Calu3 (cell line): Measurements from ENCODE around the gene MZB1. TPM values are rescaled to one million over a fixed set of nuclear protein-coding genes. Genes with fewer than 3 reads are reported as not detected.

Source experiments
- BruUV-seq: library from RNA; stranded (reverse); fragments of 400-500 nt; replicated peaks from 2 replicates; lab custom pipeline; 2021; lab: Mats Ljungman, UMichigan
- CTCF ChIA-PET: fragments of 300-600 bp; sonication (Branson Sonifier 250); formaldehyde crosslinking; loops from one replicate; lab custom pipeline; 2022; ENCODE audit warnings: antibody characterized with exemption; lab: Charles Lee
- DNase-seq: peaks from one replicate; pipeline ENCODE4 v3.0.0; 2022
- H3K27ac Mint-ChIP-seq: one replicate; pipeline ENCODE4 v1.8.0; 2022; ENCODE audit warnings: mixed read lengths; ENCODE audit not compliant: unreplicated experiment
- H3K27me3 Mint-ChIP-seq: one replicate; pipeline ENCODE4 v1.8.0; 2022; ENCODE audit warnings: mixed read lengths; ENCODE audit not compliant: unreplicated experiment
- H3K36me3 Mint-ChIP-seq: one replicate; pipeline ENCODE4 v1.8.0; 2022; ENCODE audit warnings: mild to moderate bottlenecking, moderate library complexity, mixed read lengths; ENCODE audit not compliant: insufficient read depth, unreplicated experiment
- H3K4me1 Mint-ChIP-seq: one replicate; pipeline ENCODE4 v1.8.0; 2022; ENCODE audit warnings: mild to moderate bottlenecking, low read depth, mixed read lengths; ENCODE audit not compliant: unreplicated experiment
- H3K4me3 Mint-ChIP-seq: one replicate; pipeline ENCODE4 v1.8.0; 2022; ENCODE audit warnings: mild to moderate bottlenecking, low read depth, moderate library complexity, mixed read lengths; ENCODE audit not compliant: unreplicated experiment
- H3K9me3 Mint-ChIP-seq: one replicate; pipeline ENCODE4 v1.8.0; 2022; ENCODE audit warnings: low read depth, mixed read lengths; ENCODE audit not compliant: unreplicated experiment
- CTCF ChIP-seq: fragments of 200-600 bp; IDR thresholded peaks from one replicate; pipeline ENCODE4 v1.8.0; 2022; ENCODE audit warnings: antibody characterized with exemption; ENCODE audit not compliant: unreplicated experiment
- intact Hi-C: fragments of 100-400 bp; cut with micrococcal nuclease; formaldehyde crosslinking; loops from one replicate; pipeline ENCODE4 v1.10.0; 2022; ENCODE audit not compliant: unreplicated experiment
- total RNA-seq: library from RNA; stranded (reverse); gene quantifications from 2 replicates; pipeline ENCODE4 v1.2.3, GENCODE V29; 2022

Gene MZB1
- total RNA-seq, 1 experiment from 2014 or later: not detected

DNA sequence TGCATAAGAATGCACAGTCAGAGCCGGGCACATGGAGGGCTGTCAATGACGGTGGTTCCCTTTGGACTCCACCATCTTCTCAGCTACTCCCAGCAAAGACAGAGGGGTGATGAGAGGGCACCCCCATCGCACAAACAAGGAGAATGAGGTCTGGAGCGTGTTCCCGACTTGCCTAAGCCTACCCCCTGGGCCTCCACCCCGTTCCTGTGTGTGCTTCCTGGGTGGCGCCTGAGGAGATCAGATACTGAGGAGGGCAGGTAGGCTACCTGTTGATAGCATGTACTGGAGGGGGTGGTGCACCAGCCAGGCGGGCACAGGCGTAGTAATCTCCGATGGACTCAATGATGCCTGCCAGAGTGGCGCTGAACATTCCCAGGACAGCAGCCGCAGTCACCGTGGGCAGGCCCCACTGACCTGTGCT lies 10.8 kb downstream of the MZB1 start:
- no peaks in the 10 kb centered on the region for H3K9me3 Mint-ChIP-seq
- no peaks in the 10 kb centered on the region for H3K27me3 Mint-ChIP-seq
- peaks cover 14% of the 10 kb centered on the region for H3K4me1 Mint-ChIP-seq
- CTCF ChIA-PET: no interaction called here
- peaks cover under 1% of the 10 kb centered on the region for H3K36me3 Mint-ChIP-seq
- no peak overlapping the region for H3K4me3 Mint-ChIP-seq
- H3K27ac Mint-ChIP-seq: no peak overlapping the region
- BruUV-seq: no TSS peak
- intact Hi-C loops: no loop called here
- no peak for DNase-seq
- TF ChIP-seq CTCF: no peak

- CTCF ChIA-PET: interaction anchor here (0.6 kb wide), 1 partner anchor 58 kb away, joined by 3 read pairs; no protein-coding TSS in a partner anchor
- peaks cover 14% of the 10 kb centered on the region for H3K4me1 Mint-ChIP-seq
- peaks cover 7% of the 10 kb centered on the region for H3K36me3 Mint-ChIP-seq
- no peak for DNase-seq
- H3K4me3 Mint-ChIP-seq: no peak overlapping the region
- intact Hi-C loops: no loop called here
- H3K27me3 Mint-ChIP-seq: no peaks in the 10 kb centered on the region
- no peak for TF ChIP-seq CTCF
- H3K9me3 Mint-ChIP-seq: no peaks in the 10 kb centered on the region
- no TSS peak for BruUV-seq
- H3K27ac Mint-ChIP-seq: no peak overlapping the region
These were observed 11.4 kb downstream of the MZB1 start for GRCh38 chr5:139378101-139378825.

DNA sequence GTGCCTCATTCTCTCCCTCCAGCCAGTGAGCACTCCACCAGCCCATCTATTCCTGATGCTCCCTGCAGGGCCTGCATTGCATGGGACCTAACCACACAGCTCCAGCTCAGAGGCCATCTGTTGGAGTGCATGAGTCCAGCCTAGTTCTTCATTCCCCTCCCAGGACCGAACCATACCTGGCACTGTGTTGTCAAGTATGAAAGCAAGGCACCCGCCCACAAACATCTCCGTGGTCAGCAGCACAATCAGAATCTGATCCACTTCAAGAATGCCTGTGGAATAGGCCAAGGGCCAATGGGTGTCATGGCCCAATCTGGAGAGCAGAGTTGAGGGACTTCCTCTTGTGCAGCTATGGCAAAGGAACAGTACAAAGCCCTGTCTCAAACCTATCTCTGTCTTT lies 12.5 kb downstream of the MZB1 start:
- intact Hi-C loops: no loop called here
- peaks cover 13% of the 10 kb centered on the region for H3K4me1 Mint-ChIP-seq
- no peak overlapping the region for H3K27ac Mint-ChIP-seq
- no TSS peak for BruUV-seq
- no peaks in the 10 kb centered on the region for H3K9me3 Mint-ChIP-seq
- CTCF ChIA-PET: interaction anchor here (0.6 kb wide), 1 partner anchor 804 kb away, joined by 3 read pairs; no protein-coding TSS in a partner anchor
- DNase-seq: no peak
- no peak overlapping the region for H3K4me3 Mint-ChIP-seq
- H3K36me3 Mint-ChIP-seq: peaks cover 12% of the 10 kb centered on the region
- no peaks in the 10 kb centered on the region for H3K27me3 Mint-ChIP-seq
- no peak for TF ChIP-seq CTCF

DNA sequence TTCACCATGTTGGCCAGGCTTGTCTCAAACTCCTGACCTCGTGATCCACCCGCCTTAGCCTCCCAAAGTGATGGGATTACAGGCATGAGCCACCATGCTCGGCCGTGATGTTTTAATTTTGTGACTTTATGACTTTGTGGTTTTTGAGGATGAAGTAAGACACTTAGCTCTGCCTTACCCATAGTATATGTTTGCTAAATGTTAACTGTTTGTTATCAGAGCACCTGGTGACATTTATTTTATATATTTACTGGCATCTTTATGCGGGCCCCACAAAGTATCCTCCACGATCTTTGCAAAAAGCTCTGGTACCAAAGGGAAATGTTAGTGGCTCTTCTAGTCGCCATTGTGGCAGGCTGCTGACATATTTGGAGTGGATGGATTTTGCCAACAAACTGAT lies 13.3 kb downstream of the MZB1 start:
- no peaks in the 10 kb centered on the region for H3K27me3 Mint-ChIP-seq
- BruUV-seq: no TSS peak
- no peaks in the 10 kb centered on the region for H3K9me3 Mint-ChIP-seq
- no peak for DNase-seq
- CTCF ChIA-PET: interaction anchor here (0.6 kb wide), 1 partner anchor 666 kb away, joined by 4 read pairs; no protein-coding TSS in a partner anchor
- no peak overlapping the region for H3K27ac Mint-ChIP-seq
- intact Hi-C loops: no loop called here
- peaks cover 20% of the 10 kb centered on the region for H3K36me3 Mint-ChIP-seq
- TF ChIP-seq CTCF: no peak
- H3K4me1 Mint-ChIP-seq: peaks cover 13% of the 10 kb centered on the region
- H3K4me3 Mint-ChIP-seq: no peak overlapping the region
